DOHH2 (cell line): ENCODE data around the gene OTX1.

Source experiments
- H3F3A ChIP-seq: fragments of 200-600 bp; sonication (generic), shearing (Covaris generic); 2 replicates; pipeline ENCODE4 v1.6.0; 2016; ENCODE audit warnings: antibody characterized with exemption, mild to moderate bottlenecking; ENCODE audit not compliant: control insufficient read depth, insufficient read depth
- H3K27ac ChIP-seq: fragments of 200-600 bp; sonication (generic); 2 replicates; pipeline ENCODE4 v1.5.1; 2014; ENCODE audit warnings: low read depth, mild to moderate bottlenecking, low read length, moderate library complexity
- H3K27me3 ChIP-seq: fragments of 200-600 bp; sonication (generic); 2 replicates; pipeline ENCODE4 v1.6.1; 2014; ENCODE audit warnings: mild to moderate bottlenecking, low read length, mixed read lengths; ENCODE audit not compliant: control insufficient read depth
- H3K36me3 ChIP-seq: fragments of 200-600 bp; sonication (generic); 2 replicates; pipeline ENCODE4 v1.6.1; 2014; ENCODE audit warnings: mild to moderate bottlenecking, low read length, moderate library complexity, mixed read lengths; ENCODE audit not compliant: control insufficient read depth
- H3K4me1 ChIP-seq: fragments of 200-600 bp; sonication (generic); 2 replicates; pipeline ENCODE4 v1.6.1; 2014; ENCODE audit warnings: mild to moderate bottlenecking, low read length, mixed read lengths; ENCODE audit not compliant: control insufficient read depth
- H3K4me2 ChIP-seq: fragments of 200-600 bp; sonication (generic); 2 replicates; pipeline ENCODE4 v1.6.0; 2014; ENCODE audit warnings: mild to moderate bottlenecking, low read length, moderate library complexity
- H3K4me3 ChIP-seq: fragments of 200-600 bp; sonication (generic); 2 replicates; pipeline ENCODE4 v1.5.1; 2014; ENCODE audit warnings: mild to moderate bottlenecking, low read length, mixed read lengths
- H3K79me2 ChIP-seq: fragments of 200-600 bp; sonication (generic); 2 replicates; pipeline ENCODE4 v1.6.1; 2014; ENCODE audit warnings: mild to moderate bottlenecking, low read length, mixed read lengths; ENCODE audit not compliant: control insufficient read depth
- H3K9me2 ChIP-seq: fragments of 200-600 bp; sonication (generic); replicated peaks from 2 replicates; pipeline ENCODE4 v1.6.1; 2014; ENCODE audit warnings: mild to moderate bottlenecking, low read length, mixed read lengths; ENCODE audit not compliant: control insufficient read depth
- H3K9me3 ChIP-seq: fragments of 200-600 bp; sonication (generic); 2 replicates; pipeline ENCODE4 v1.6.1; 2014; ENCODE audit warnings: antibody characterized with exemption, low read length, mixed read lengths; ENCODE audit not compliant: control insufficient read depth, insufficient read depth
- H4K20me1 ChIP-seq: fragments of 200-600 bp; sonication (generic); 2 replicates; pipeline ENCODE4 v1.6.0; 2014; ENCODE audit warnings: low read depth, mild to moderate bottlenecking, antibody characterized with exemption, low read length, moderate library complexity; ENCODE audit not compliant: control insufficient read depth, insufficient read depth
- CTCF ChIP-seq: fragments of 200-600 bp; sonication (generic); IDR thresholded peaks from one replicate; pipeline ENCODE4 v1.5.1; 2014; ENCODE audit warnings: antibody characterized with exemption, mild to moderate bottlenecking, low read depth, low read length; ENCODE audit not compliant: poor library complexity, severe bottlenecking
- EZH2phosphoT487 ChIP-seq: fragments of 200-600 bp; sonication (generic); IDR thresholded peaks from 2 replicates; pipeline ENCODE4 v1.6.1; 2017; ENCODE audit warnings: borderline replicate concordance, mild to moderate bottlenecking, antibody characterized with exemption, low read length, moderate library complexity, mixed read lengths

Gene OTX1

GRCh38 chr2:63058921-63059792, 8.5 kb downstream of the OTX1 start:
- H3K4me1 ChIP-seq = peaks cover 13% of the 10 kb centered on the region
- peaks cover 37% of the 10 kb centered on the region for H3K27me3 ChIP-seq
- no peak overlapping the region for H3K4me3 ChIP-seq
- TF ChIP-seq CTCF = no peak
- TF ChIP-seq EZH2phosphoT487 = no peak
- H3K79me2 ChIP-seq = no peaks in the 10 kb centered on the region
- H3K9me3 ChIP-seq = no peaks in the 10 kb centered on the region
- no peaks in the 10 kb centered on the region for H3K36me3 ChIP-seq
- H3K9me2 ChIP-seq = no peaks in the 10 kb centered on the region
- no peaks in the 10 kb centered on the region for H3F3A ChIP-seq
- H3K27ac ChIP-seq = no peak overlapping the region
- H4K20me1 ChIP-seq = no peaks in the 10 kb centered on the region
- no peak overlapping the region for H3K4me2 ChIP-seq

GRCh38 chr2:63059793-63060471, 9.3 kb downstream of the OTX1 start:
- no peak overlapping the region for H3K27ac ChIP-seq
- H3K4me3 ChIP-seq = no peak overlapping the region
- peaks cover 10% of the 10 kb centered on the region for H3K4me1 ChIP-seq
- H3K36me3 ChIP-seq = no peaks in the 10 kb centered on the region
- no peak overlapping the region for H3K4me2 ChIP-seq
- no peaks in the 10 kb centered on the region for H3K79me2 ChIP-seq
- no peaks in the 10 kb centered on the region for H4K20me1 ChIP-seq
- TF ChIP-seq CTCF (no peak), EZH2phosphoT487 (no peak)
- no peaks in the 10 kb centered on the region for H3K9me2 ChIP-seq
- H3K27me3 ChIP-seq = peaks cover 31% of the 10 kb centered on the region
- H3F3A ChIP-seq = no peaks in the 10 kb centered on the region
- no peaks in the 10 kb centered on the region for H3K9me3 ChIP-seq

GRCh38 chr2:63060472-63060991, 9.9 kb downstream of the OTX1 start:
- H4K20me1 ChIP-seq = no peaks in the 10 kb centered on the region
- H3K4me3 ChIP-seq = no peak overlapping the region
- H3F3A ChIP-seq = no peaks in the 10 kb centered on the region
- peaks cover 33% of the 10 kb centered on the region for H3K27me3 ChIP-seq
- H3K9me3 ChIP-seq = no peaks in the 10 kb centered on the region
- H3K4me1 ChIP-seq = peaks cover 10% of the 10 kb centered on the region
- H3K27ac ChIP-seq = no peak overlapping the region
- TF ChIP-seq EZH2phosphoT487 = no peak
- TF ChIP-seq CTCF = no peak
- H3K4me2 ChIP-seq = no peak overlapping the region
- H3K9me2 ChIP-seq = no peaks in the 10 kb centered on the region
- no peaks in the 10 kb centered on the region for H3K79me2 ChIP-seq
- H3K36me3 ChIP-seq = no peaks in the 10 kb centered on the region
